A549 treated with RU486 at 1 μM for 4 hours (cell line): ENCODE measurements around the gene ABHD15. TPM values are rescaled to one million over a fixed set of nuclear protein-coding genes. Genes with fewer than 3 reads are reported as not detected.

Experiments
- total RNA-seq: library from RNA; stranded (reverse); fragments of 200-300 nt; extraction: Qiagen RNA extraction; gene quantifications from 5 replicates; pipeline ENCODE4 v1.2.3, GENCODE V29; 2022; ENCODE audit warnings: low read depth

The ABHD15 gene
- total RNA-seq, result 21.0 to 28.3 TPM (median 24.8 TPM) in 5 replicates

GRCh38 chr17:29566473-29567303 is at the start of gene ABHD15:
ABHD15 (minus strand) TSS chr17:29567037; CDS start chr17:29566966, 71 bp downstream.

GRCh38 chr17:29592850-29593551 is 26.2 kb upstream of the ABHD15 start, which contains the start of gene ANKRD13B:
ANKRD13B (plus strand) TSS chr17:29593132; CDS start chr17:29593622, 490 bp downstream.

GRCh38 chr17:29589524-29590410 is 22.9 kb upstream of the ABHD15 start, which contains the start of gene GIT1:
GIT1 (minus strand) TSS chr17:29589648; CDS start chr17:29589378, 270 bp downstream.

GRCh38 chr17:29568331-29569244 is 1.8 kb upstream of the ABHD15 start, which contains the start of gene TP53I13:
TP53I13 (plus strand) TSS chr17:29568701; CDS start chr17:29568759, 58 bp downstream.

Other genes with a start within 250 kb of the ABHD15 start
- gene TAOK1, start 176.7 kb downstream of the ABHD15 start, total RNA-seq, result 8.2 to 23.9 TPM (median 22.7 TPM) in 5 replicates
- 59.7 to 101 TPM (median 82.4 TPM) in 5 replicates for gene TP53I13, start 1.7 kb upstream of the ABHD15 start, total RNA-seq
- gene GIT1, start 22.6 kb upstream of the ABHD15 start, total RNA-seq, result 55.3 to 75.7 TPM (median 63.6 TPM) in 5 replicates
- gene ANKRD13B, start 26.1 kb upstream of the ABHD15 start, total RNA-seq, result 18.2 to 28.2 TPM (median 25.1 TPM) in 5 replicates
- gene CORO6, start 55.9 kb upstream of the ABHD15 start, total RNA-seq, result 4.1 to 8.8 TPM (median 5.7 TPM) in 5 replicates